GM18951 (cell line): ENCODE measurements around the gene KCNIP4.

Experiments used
- POLR2A ChIP-seq: IDR thresholded peaks from 4 replicates; pipeline ENCODE4 v1.6.1; 2011; ENCODE audit warnings: mild to moderate bottlenecking; ENCODE audit not compliant: insufficient read length, insufficient read depth; ENCODE audit errors: extremely low read depth
- in situ Hi-C: fragments of 300-500 bp; cut with MboI; formaldehyde crosslinking; loops from one replicate; pipeline ENCODE4 v1.12.0; 2022; ENCODE audit warnings: low sequenced_read_pairs, mixed read lengths, inconsistent platforms; ENCODE audit not compliant: unreplicated experiment

Gene KCNIP4

GRCh38 chr4:21641696-21642095 is 306.9 kb downstream of the KCNIP4 start:
- TF ChIP-seq POLR2A = no peak

GRCh38 chr4:21638171-21638725 is 310.3 kb downstream of the KCNIP4 start:
- TF ChIP-seq POLR2A = no peak
- in situ Hi-C loops = no loop called here

More at GRCh38 chr4:21641696-21642095, 306.9 kb downstream of the KCNIP4 start:
- in situ Hi-C loops = no loop called here

- no peak for TF ChIP-seq POLR2A
- in situ Hi-C loops = no loop called here
These were observed 319.5 kb downstream of the KCNIP4 start for GRCh38 chr4:21628916-21629610.

- no peak for TF ChIP-seq POLR2A
- in situ Hi-C loops = no loop called here
These were observed 320.4 kb downstream of the KCNIP4 start for GRCh38 chr4:21628116-21628670.

- in situ Hi-C loops = no loop called here
- no peak for TF ChIP-seq POLR2A
These were observed 323.1 kb downstream of the KCNIP4 start for GRCh38 chr4:21625447-21625846.

- no peak for TF ChIP-seq POLR2A
- in situ Hi-C loops = no loop called here
These were observed 343.6 kb downstream of the KCNIP4 start for GRCh38 chr4:21605006-21605405.

GRCh38 chr4:21596521-21596920 is 352.1 kb downstream of the KCNIP4 start:
- in situ Hi-C loops = no loop called here
- no peak for TF ChIP-seq POLR2A

- in situ Hi-C loops = no loop called here
- TF ChIP-seq POLR2A = no peak
These were observed 354.9 kb downstream of the KCNIP4 start for GRCh38 chr4:21593671-21594001.

GRCh38 chr4:21592970-21593670 is 355.5 kb downstream of the KCNIP4 start:
- TF ChIP-seq POLR2A = no peak
- in situ Hi-C loops = no loop called here

- TF ChIP-seq POLR2A = no peak
- in situ Hi-C loops = no loop called here
These were observed 371.5 kb downstream of the KCNIP4 start for GRCh38 chr4:21577056-21577455.

- in situ Hi-C loops = no loop called here
- TF ChIP-seq POLR2A = no peak
These were observed 377.5 kb downstream of the KCNIP4 start for GRCh38 chr4:21571100-21571499.

GRCh38 chr4:21569638-21570037 is 378.9 kb downstream of the KCNIP4 start:
- no peak for TF ChIP-seq POLR2A
- in situ Hi-C loops = no loop called here

- in situ Hi-C loops = no loop called here
- TF ChIP-seq POLR2A = no peak
These were observed 393.5 kb downstream of the KCNIP4 start for GRCh38 chr4:21555083-21555482.

- no peak for TF ChIP-seq POLR2A
- in situ Hi-C loops = no loop called here
These were observed 394.1 kb downstream of the KCNIP4 start for GRCh38 chr4:21554500-21554899.
